Tibial nerve (tissue), 3 donors: Measurements from ENCODE around the gene CELSR1.

Experiments used
- POLR2A ChIP-seq, 2 donors: fragments of 450-650 bp; IDR thresholded peaks; one replicate each; pipeline ENCODE4 v1.6.1; 2017; ENCODE audit warnings: antibody characterized with exemption in 2 of 2, mild to moderate bottlenecking in 2 of 2, moderate library complexity in 2 of 2
- TF ChIP-seq, protein P1 (sequence below), 5 experiments: fragments of 200-600 bp in 3 of 5; fragments of 450-650 bp in 2 of 5; sonication (generic) in 3 of 5; IDR thresholded peaks; one replicate each; pipeline ENCODE4 v1.5.1; 2016 to 2019; ENCODE audit warnings: antibody characterized with exemption in 5 of 5, mild to moderate bottlenecking in 3 of 5, moderate library complexity in 2 of 5

GRCh38 chr22:46587061-46587460 is 49.6 kb upstream of the CELSR1 start:
- TF ChIP-seq, protein P1, sequence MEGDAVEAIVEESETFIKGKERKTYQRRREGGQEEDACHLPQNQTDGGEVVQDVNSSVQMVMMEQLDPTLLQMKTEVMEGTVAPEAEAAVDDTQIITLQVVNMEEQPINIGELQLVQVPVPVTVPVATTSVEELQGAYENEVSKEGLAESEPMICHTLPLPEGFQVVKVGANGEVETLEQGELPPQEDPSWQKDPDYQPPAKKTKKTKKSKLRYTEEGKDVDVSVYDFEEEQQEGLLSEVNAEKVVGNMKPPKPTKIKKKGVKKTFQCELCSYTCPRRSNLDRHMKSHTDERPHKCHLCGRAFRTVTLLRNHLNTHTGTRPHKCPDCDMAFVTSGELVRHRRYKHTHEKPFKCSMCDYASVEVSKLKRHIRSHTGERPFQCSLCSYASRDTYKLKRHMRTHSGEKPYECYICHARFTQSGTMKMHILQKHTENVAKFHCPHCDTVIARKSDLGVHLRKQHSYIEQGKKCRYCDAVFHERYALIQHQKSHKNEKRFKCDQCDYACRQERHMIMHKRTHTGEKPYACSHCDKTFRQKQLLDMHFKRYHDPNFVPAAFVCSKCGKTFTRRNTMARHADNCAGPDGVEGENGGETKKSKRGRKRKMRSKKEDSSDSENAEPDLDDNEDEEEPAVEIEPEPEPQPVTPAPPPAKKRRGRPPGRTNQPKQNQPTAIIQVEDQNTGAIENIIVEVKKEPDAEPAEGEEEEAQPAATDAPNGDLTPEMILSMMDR (IDR thresholded peaks at IDR 0.05), result no peak
- TF ChIP-seq POLR2A (IDR thresholded peaks at IDR 0.05), result no peak
